CD14-positive monocyte (primary cell): ENCODE data around the gene MORC3. TPM values are rescaled to one million over a fixed set of nuclear protein-coding genes. Genes with fewer than 3 reads are reported as not detected.
"Not testable (repeated sequence)": the region's sequence is repeated elsewhere in the genome, so short reads cannot be mapped to it uniquely, and the experiment has no call there.

Experiments
- DNase-seq, 3 donors: peaks; one replicate each; pipeline ENCODE4 v3.0.0-alpha.2; 2011 to 2022
- H2AFZ ChIP-seq: 2 replicates; pipeline ENCODE4 v1.6.0; 2012; ENCODE audit warnings: mild to moderate bottlenecking, low read depth, low read length, inconsistent platforms; ENCODE audit not compliant: insufficient read depth, poor library complexity, severe bottlenecking
- H3K27ac ChIP-seq, 2 donors: 1 replicate in 1 of 2; 2 replicates in 1 of 2; pipeline ENCODE4 v1.5.1; 2012 to 2013; ENCODE audit warnings: low read length in 2 of 2, control low read depth in 1 of 2, inconsistent platforms in 1 of 2, low read depth in 1 of 2, mild to moderate bottlenecking in 1 of 2
- H3K27me3 ChIP-seq, 2 donors: one replicate each; pipeline versions ENCODE4 v1.6.0 to v1.6.1; 2011 to 2013; ENCODE audit warnings: low read length in 2 of 2; ENCODE audit not compliant: control insufficient read depth in 2 of 2, insufficient read depth in 2 of 2
- H3K36me3 ChIP-seq, 2 donors: replicated peaks in 1 of 2; 1 replicate in 1 of 2; 2 replicates in 1 of 2; pipeline versions ENCODE4 v1.5.1 to v1.6.1; 2012 to 2013; ENCODE audit warnings: low read length in 2 of 2, control low read depth in 1 of 2, inconsistent platforms in 1 of 2, mild to moderate bottlenecking in 1 of 2; ENCODE audit not compliant: insufficient read depth in 2 of 2, control insufficient read depth in 1 of 2
- H3K4me1 ChIP-seq, 2 donors: 1 replicate in 1 of 2; 2 replicates in 1 of 2; pipeline versions ENCODE4 v1.5.1 to v1.6.1; 2012 to 2013; ENCODE audit warnings: low read length in 2 of 2, control low read depth in 1 of 2, inconsistent platforms in 1 of 2, mild to moderate bottlenecking in 1 of 2, moderate library complexity in 1 of 2; ENCODE audit not compliant: insufficient read depth in 2 of 2, control insufficient read depth in 1 of 2
- H3K4me2 ChIP-seq: replicated peaks from 2 replicates; pipeline ENCODE3; 2012; ENCODE audit warnings: low read length, moderate library complexity, mild to moderate bottlenecking; ENCODE audit not compliant: poor library complexity, severe bottlenecking; ENCODE audit errors: extremely low read depth
- H3K4me3 ChIP-seq, 3 experiments: fragments of 200-600 bp in 1 of 3; sonication (generic) in 1 of 3; replicated peaks in 1 of 3; 1 replicate in 2 of 3; 2 replicates in 1 of 3; pipeline ENCODE4 v1.5.1; 2011 to 2013; ENCODE audit warnings: low read length in 3 of 3, mild to moderate bottlenecking in 3 of 3, control low read depth in 2 of 3, low read depth in 2 of 3, inconsistent platforms in 1 of 3, moderate library complexity in 1 of 3
- H3K79me2 ChIP-seq: 2 replicates; pipeline ENCODE4 v1.6.0; 2012; ENCODE audit warnings: mild to moderate bottlenecking, control low read depth, inconsistent platforms, low read length, moderate library complexity; ENCODE audit not compliant: insufficient read depth
- H3K9ac ChIP-seq: 2 replicates; pipeline ENCODE4 v1.6.0; 2017; ENCODE audit warnings: low read length, mild to moderate bottlenecking; ENCODE audit not compliant: insufficient read depth, poor library complexity, severe bottlenecking
- H3K9me3 ChIP-seq, 2 donors: replicated peaks in 1 of 2; 1 replicate in 1 of 2; 2 replicates in 1 of 2; pipeline versions ENCODE4 v1.5.1 to v1.6.1; 2012 to 2013; ENCODE audit warnings: low read length in 2 of 2, control low read depth in 1 of 2; ENCODE audit not compliant: control insufficient read depth in 1 of 2, insufficient read depth in 1 of 2
- H4K20me1 ChIP-seq: 2 replicates; pipeline ENCODE4 v1.6.0; 2012; ENCODE audit warnings: mild to moderate bottlenecking, low read length, control low read depth, moderate library complexity; ENCODE audit not compliant: insufficient read depth
- H3K27ac Mint-ChIP-seq, 7 donors: one replicate each; pipeline ENCODE4 v1.8.0; 2020; ENCODE audit warnings: mild to moderate bottlenecking in 7 of 7, mixed read lengths in 7 of 7, moderate library complexity in 6 of 7, inconsistent platforms in 2 of 7
- H3K27me3 Mint-ChIP-seq, 3 donors: one replicate each; pipeline ENCODE4 v1.8.0; 2021 to 2022; ENCODE audit warnings: low read depth in 3 of 3, mild to moderate bottlenecking in 3 of 3, mixed read lengths in 3 of 3, moderate library complexity in 3 of 3, inconsistent platforms in 1 of 3
- H3K36me3 Mint-ChIP-seq, 2 donors: one replicate each; pipeline ENCODE4 v1.8.0; 2020; ENCODE audit warnings: mixed read lengths in 2 of 2, inconsistent platforms in 1 of 2, mild to moderate bottlenecking in 1 of 2
- H3K4me1 Mint-ChIP-seq: one replicate; pipeline ENCODE4 v1.8.0; 2020; ENCODE audit warnings: mild to moderate bottlenecking, mixed read lengths
- H3K4me3 Mint-ChIP-seq, 2 donors: one replicate each; pipeline ENCODE4 v1.8.0; 2020; ENCODE audit warnings: mild to moderate bottlenecking in 2 of 2, mixed read lengths in 2 of 2, moderate library complexity in 1 of 2
- H3K9me3 Mint-ChIP-seq, 7 donors: one replicate each; pipeline ENCODE4 v1.8.0; 2020 to 2022; ENCODE audit warnings: mixed read lengths in 7 of 7, mild to moderate bottlenecking in 6 of 7, moderate library complexity in 6 of 7, inconsistent platforms in 2 of 7
- WGBS: methylation state at CpG from one replicate; pipeline ENCODE4 v1.1.5; 2013; ENCODE audit warnings: missing lambda C conversion rate; ENCODE audit not compliant: insufficient coverage; 5-methylcytosine and 5-hydroxymethylcytosine counted together
- intact Hi-C, 2 donors: fragments of 100-400 bp; cut with micrococcal nuclease; formaldehyde crosslinking; loops; one replicate each; pipeline versions ENCODE4 v1.15.0 to v1.15.1; 2023
- polyA plus RNA-seq, 3 donors: library from polyadenylated mRNA; depleted of rRNA in 1 of 3; unstranded in 2 of 3; stranded (reverse) in 1 of 3; fragments of 300-500 nt in 2 of 3; fragments of >200 nt in 1 of 3; fragmentation: Illumina TruSeq in 2 of 3; gene quantifications; 1 replicate in 2 of 3; 2 replicates in 1 of 3; pipeline ENCODE4 v1.2.3, GENCODE V29; 2012 to 2021
- TF ChIP-seq, protein P1 (sequence below): fragments of 200-600 bp; IDR thresholded peaks from one replicate; pipeline ENCODE4 v1.8.0; 2022; ENCODE audit warnings: antibody characterized with exemption, mild to moderate bottlenecking

The MORC3 gene
- polyA plus RNA-seq, 3 donors, result 16.3 to 27.6 (median 25.5) TPM

DNA sequence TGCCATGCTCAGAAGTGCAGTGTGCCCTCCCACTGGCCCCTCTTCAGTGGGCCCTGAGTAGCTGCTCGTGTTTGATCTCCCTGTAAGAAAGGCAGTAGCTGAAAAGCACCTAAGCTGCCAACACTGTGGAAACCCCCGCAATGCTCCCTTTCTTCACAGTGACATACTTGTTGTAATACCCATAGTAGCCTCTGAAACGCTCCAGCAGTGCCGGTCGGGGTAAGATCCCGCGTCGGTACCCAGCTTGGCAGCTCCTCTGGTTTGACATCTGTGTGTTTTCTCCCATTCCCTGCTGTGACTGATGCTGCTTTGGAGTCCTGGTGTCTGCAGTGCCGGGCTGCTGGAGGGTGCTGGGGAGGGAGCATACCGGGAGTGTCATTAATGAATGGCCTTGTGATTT is 68.8 kb downstream of the MORC3 start:
- no peak for DNase-seq
- H3K27ac Mint-ChIP-seq, result peak overlapping the region in 1 of 7 donors; percentile 76
- H3K27me3 Mint-ChIP-seq, result no peaks in the 10 kb centered on the region
- Histone ChIP-seq H3K4me3 (no peak overlapping the region), H3K36me3 (no peaks in the 10 kb centered on the region), H3K9ac (no peak overlapping the region), H4K20me1 (no peaks in the 10 kb centered on the region), H3K4me2 (no peak overlapping the region), H3K4me1 (peaks cover 8 to 9% of the 10 kb centered on the region in 2 donors), H3K79me2 (no peaks in the 10 kb centered on the region), H3K27me3 (no peaks in the 10 kb centered on the region), H3K9me3 (no peaks in the 10 kb centered on the region), H2AFZ (no peak overlapping the region), H3K27ac (no peak overlapping the region)
- TF ChIP-seq, protein P1, sequence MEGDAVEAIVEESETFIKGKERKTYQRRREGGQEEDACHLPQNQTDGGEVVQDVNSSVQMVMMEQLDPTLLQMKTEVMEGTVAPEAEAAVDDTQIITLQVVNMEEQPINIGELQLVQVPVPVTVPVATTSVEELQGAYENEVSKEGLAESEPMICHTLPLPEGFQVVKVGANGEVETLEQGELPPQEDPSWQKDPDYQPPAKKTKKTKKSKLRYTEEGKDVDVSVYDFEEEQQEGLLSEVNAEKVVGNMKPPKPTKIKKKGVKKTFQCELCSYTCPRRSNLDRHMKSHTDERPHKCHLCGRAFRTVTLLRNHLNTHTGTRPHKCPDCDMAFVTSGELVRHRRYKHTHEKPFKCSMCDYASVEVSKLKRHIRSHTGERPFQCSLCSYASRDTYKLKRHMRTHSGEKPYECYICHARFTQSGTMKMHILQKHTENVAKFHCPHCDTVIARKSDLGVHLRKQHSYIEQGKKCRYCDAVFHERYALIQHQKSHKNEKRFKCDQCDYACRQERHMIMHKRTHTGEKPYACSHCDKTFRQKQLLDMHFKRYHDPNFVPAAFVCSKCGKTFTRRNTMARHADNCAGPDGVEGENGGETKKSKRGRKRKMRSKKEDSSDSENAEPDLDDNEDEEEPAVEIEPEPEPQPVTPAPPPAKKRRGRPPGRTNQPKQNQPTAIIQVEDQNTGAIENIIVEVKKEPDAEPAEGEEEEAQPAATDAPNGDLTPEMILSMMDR, result no peak
- peaks cover 0 to 9% (median 6%) of the 10 kb centered on the region in 7 donors for H3K9me3 Mint-ChIP-seq
- peaks cover 6% of the 10 kb centered on the region for H3K4me1 Mint-ChIP-seq
- 98% methylated on average over 8 of the region's 10 CpGs for WGBS
- peaks cover 13 to 35% of the 10 kb centered on the region in 2 donors for H3K36me3 Mint-ChIP-seq
- no peak overlapping the region for H3K4me3 Mint-ChIP-seq
- intact Hi-C loops, result loop anchor here in 1 of 2 donors (10.0 kb wide), 1 partner anchor 1106 kb away; no protein-coding TSS in a partner anchor

DNA sequence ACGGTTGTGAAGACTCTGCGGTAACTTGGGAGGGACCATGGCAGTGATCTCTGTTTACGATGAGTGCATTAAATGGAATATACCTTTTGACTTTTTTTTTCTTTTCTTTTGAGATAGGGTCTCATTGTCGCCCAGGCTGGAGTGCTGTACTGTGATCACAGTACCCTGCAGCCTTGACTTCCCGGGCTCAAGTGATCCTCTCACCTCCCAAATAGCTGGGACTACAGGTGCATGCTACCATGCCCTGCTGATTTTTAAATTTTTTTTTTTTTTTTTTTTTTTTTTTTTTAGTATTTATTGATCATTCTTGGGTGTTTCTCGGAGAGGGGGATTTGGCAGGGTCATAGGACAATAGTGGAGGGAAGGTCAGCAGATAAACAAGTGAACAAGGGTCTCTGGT is 71.7 kb downstream of the MORC3 start:
- H3K4me1 ChIP-seq, intact Hi-C loops, H3K4me2 ChIP-seq, H3K27me3 Mint-ChIP-seq, H3K9me3 ChIP-seq, H3K4me3 ChIP-seq, H3K27ac ChIP-seq, H3K9ac ChIP-seq, DNase-seq, H4K20me1 ChIP-seq, H3K9me3 Mint-ChIP-seq, H3K27me3 ChIP-seq, H3K4me1 Mint-ChIP-seq, H2AFZ ChIP-seq, H3K36me3 ChIP-seq, H3K79me2 ChIP-seq, H3K4me3 Mint-ChIP-seq: not testable (repeated sequence)
- 100% methylated on average over 1 of the region's 6 CpGs for WGBS
- peak overlapping the region in 1 of 7 donors; percentile 25 for H3K27ac Mint-ChIP-seq
- H3K36me3 Mint-ChIP-seq, result peaks cover 22 to 59% of the 10 kb centered on the region in 2 donors
